ENCODE measurements around the gene LMF2.

- TF ChIP-seq HDGF (IDR thresholded peaks at IDR 0.05; ENCODE audit: borderline replicate concordance) (no peak), ARNT (IDR thresholded peaks at IDR 0.05) (no peak), SP1 (IDR thresholded peaks at IDR 0.05) (no peak), ELF4 (IDR thresholded peaks at IDR 0.05) (no peak), LEF1 (IDR thresholded peaks at IDR 0.05; ENCODE audit: borderline replicate concordance) (no peak), BHLHE40 (IDR thresholded peaks at IDR 0.05; ENCODE audit: borderline replicate concordance) (no peak), TARDBP (IDR thresholded peaks at IDR 0.05) (no peak), PKNOX1 (IDR thresholded peaks at IDR 0.05) (no peak), FOXA1 (IDR thresholded peaks at IDR 0.05) (no peak), ZNF384 (IDR thresholded peaks at IDR 0.05) (no peak), CTBP1 (IDR thresholded peaks at IDR 0.05; ENCODE audit: borderline replicate concordance) (no peak)
These were observed 28.7 kb upstream of the LMF2 start for GRCh38 chr22:50536226-50536625.
